ENCODE data around the gene SLC23A2. TPM values are rescaled to one million over a fixed set of nuclear protein-coding genes. Genes with fewer than 3 reads are reported as not detected.

SLC23A2 gene
- polyA plus RNA-seq, 1 of the 3 experiments (the other 2 are of a cell fraction): 14.0 TPM

GRCh38 chr20:5003626-5004025, 2.3 kb upstream of the SLC23A2 start:
- H3K27me3 ChIP-seq (ENCODE audit: insufficient read depth): no peaks in the 10 kb centered on the region
- DNase-seq: peak; percentile 54
- no peaks in the 10 kb centered on the region for H3K9me2 ChIP-seq
- CTCF ChIA-PET: interaction anchor here (1.0 kb wide), 1 partner anchor 445 kb away, joined by 3 read pairs; no protein-coding TSS in a partner anchor
- POLR2A ChIA-PET: no interaction called here
- H3K4me2 ChIP-seq: no peak overlapping the region
- H3K27ac ChIP-seq (ENCODE audit: low read depth in 2 of 2, low read length in 1 of 2): no peak overlapping the region
- peaks cover 0 to 18% of the 10 kb centered on the region in 2 experiments; a peak in 2 of 4 replicates for H3K4me1 ChIP-seq (ENCODE audit: control insufficient read depth in 1 of 2, insufficient read depth in 2 of 2, low read depth in 1 of 2, low read length in 1 of 2)
- H2AFZ ChIP-seq (ENCODE audit: low read depth): no peak overlapping the region
- H3K4me3 ChIP-seq (ENCODE audit: low read depth in 2 of 2, low read length in 1 of 2): no peak overlapping the region
- TF ChIP-seq SIN3A (IDR thresholded peaks at IDR 0.05; ENCODE audit: borderline replicate concordance, low read depth, low read length): no peak
- TF ChIP-seq FOSL2 (IDR thresholded peaks at IDR 0.05; ENCODE audit: borderline replicate concordance, low read depth): no peak
- no peak for TF ChIP-seq REST (IDR thresholded peaks at IDR 0.05; ENCODE audit: low read depth, low read length)
- TF ChIP-seq RFX5 (IDR thresholded peaks at IDR 0.05; ENCODE audit: low read length): no peak
- peak; percentile 31; the same call in 1 of the 2 replicates for TF ChIP-seq GATA2 (CRISPR knock-in tag; IDR thresholded peaks at IDR 0.05)
- H3K9ac ChIP-seq: no peak overlapping the region
- 59% methylated on average over 3 of the region's 3 CpGs for WGBS (ENCODE audit: low lambda C conversion rate)
- no peaks in the 10 kb centered on the region for H3K9me3 ChIP-seq
- no peaks in the 10 kb centered on the region for H3K36me3 ChIP-seq (replicated peaks in 1 of 2; ENCODE audit: control insufficient read depth in 1 of 2, insufficient read depth in 2 of 2, low read length in 1 of 2)
- H4K20me1 ChIP-seq (ENCODE audit: insufficient read depth): no peaks in the 10 kb centered on the region
- H3K79me2 ChIP-seq (ENCODE audit: insufficient read depth): peaks cover 22% of the 10 kb centered on the region; the same call in 1 of the 2 replicates
- no peaks in the 10 kb centered on the region for H3F3A ChIP-seq (replicated peaks; ENCODE audit: insufficient read depth)

GRCh38 chr20:5002077-5002413, 735 bp upstream of the SLC23A2 start:
- WGBS (ENCODE audit: low lambda C conversion rate): 20% methylated on average over 4 of the region's 5 CpGs
- H3K79me2 ChIP-seq (ENCODE audit: insufficient read depth): peaks cover 36% of the 10 kb centered on the region
- POLR2A ChIA-PET: no interaction called here
- H3K4me2 ChIP-seq: peak overlapping the region; percentile 96
- CTCF ChIA-PET: interaction anchor here (0.6 kb wide), 1 partner anchor 118 kb away, joined by 3 read pairs; no protein-coding TSS in a partner anchor
- H3K27ac ChIP-seq (ENCODE audit: low read depth in 2 of 2, low read length in 1 of 2): no peak overlapping the region
- TF ChIP-seq FOSL2 (IDR thresholded peaks at IDR 0.05; ENCODE audit: borderline replicate concordance, low read depth): no peak
- TF ChIP-seq USF1 (IDR thresholded peaks at IDR 0.05; ENCODE audit: borderline replicate concordance, low read depth): no peak
- TF ChIP-seq CTCF (IDR thresholded peaks at IDR 0.05): no peak
- TF ChIP-seq RXRA (IDR thresholded peaks at IDR 0.05; ENCODE audit: borderline replicate concordance, low read depth): no peak
- peak; percentile 29 for DNase-seq
- H2AFZ ChIP-seq (ENCODE audit: low read depth): peak overlapping the region; percentile 100
- H3F3A ChIP-seq (replicated peaks; ENCODE audit: insufficient read depth): no peaks in the 10 kb centered on the region
- H4K20me1 ChIP-seq (ENCODE audit: insufficient read depth): no peaks in the 10 kb centered on the region
- no peaks in the 10 kb centered on the region for H3K27me3 ChIP-seq (ENCODE audit: insufficient read depth)
- peak overlapping the region; percentile 70 to 77; a peak in 3 of 4 replicates for H3K4me3 ChIP-seq (ENCODE audit: low read depth in 2 of 2, low read length in 1 of 2)
- H3K36me3 ChIP-seq (replicated peaks in 1 of 2; ENCODE audit: control insufficient read depth in 1 of 2, insufficient read depth in 2 of 2, low read length in 1 of 2): no peaks in the 10 kb centered on the region
- H3K9me3 ChIP-seq: no peaks in the 10 kb centered on the region
- no peaks in the 10 kb centered on the region for H3K9me2 ChIP-seq
- 0 out of 2 replicates have a peak overlapping the region, but pooled peaks have one; percentile 62 for H3K9ac ChIP-seq
- peaks cover 0 to 18% of the 10 kb centered on the region in 2 experiments; a peak in 2 of 4 replicates for H3K4me1 ChIP-seq (ENCODE audit: control insufficient read depth in 1 of 2, insufficient read depth in 2 of 2, low read depth in 1 of 2, low read length in 1 of 2)
